ENCODE results near the gene NAXD. TPM values are rescaled to one million over a fixed set of nuclear protein-coding genes. Genes with fewer than 3 reads are reported as not detected.
"Not testable (repeated sequence)": the region's sequence is repeated elsewhere in the genome, so short reads cannot be mapped to it uniquely, and the experiment has no call there.

The NAXD gene
- total and polyA plus RNA-seq, 10 donors: 25.1 to 40.9 (median 34.1) TPM

- no peak overlapping the region for H3K4me3 ChIP-seq
- DNase-seq: no peak
- H3K27me3 ChIP-seq (replicated peaks in 1 of 7): no peaks in the 10 kb centered on the region
- no peaks in the 10 kb centered on the region for H3K9me3 ChIP-seq
- 84 to 94% (median 89%) methylated on average over 9 of the region's 9 CpGs for WGBS, 5 donors
- peaks cover 0 to 76% (median 24%) of the 10 kb centered on the region in 6 donors for H3K36me3 ChIP-seq
- TF ChIP-seq POLR2A (IDR thresholded peaks at IDR 0.05) (no peak), POLR2AphosphoS5 (IDR thresholded peaks at IDR 0.05) (no peak), CTCF (IDR thresholded peaks at IDR 0.05 in 8 of 11, conservative IDR thresholded peaks at IDR 0.05 in 3 of 11) (no peak)
- intact Hi-C loops (cut with DNase I; ENCODE audit: low total_unique reads): no loop called here
- H3K4me1 ChIP-seq: peaks cover 6 to 36% (median 27%) of the 10 kb centered on the region in 6 donors
- H3K27ac ChIP-seq: no peak overlapping the region
These were observed 53.7 kb downstream of the NAXD start for GRCh38 chr13:110669036-110669435.

- Histone ChIP-seq H3K36me3 (peaks cover 0 to 68% (median 24%) of the 10 kb centered on the region in 6 donors), H3K4me1 (peaks cover 6 to 29% (median 19%) of the 10 kb centered on the region in 6 donors)
- H3K27ac ChIP-seq; intact Hi-C loops (cut with DNase I; ENCODE audit: low total_unique reads); H3K27me3 ChIP-seq (replicated peaks in 1 of 7); H3K4me3 ChIP-seq; H3K9me3 ChIP-seq: not testable (repeated sequence)
- DNase-seq: peak; percentile 70
- WGBS, 5 donors: 95 to 99% (median 97%) methylated on average over 10 to 11 of the region's 11 CpGs
These were observed 54.5 kb downstream of the NAXD start for GRCh38 chr13:110669814-110670213.

GRCh38 chr13:110676595-110677587, 61.5 kb downstream of the NAXD start:
- H3K27ac ChIP-seq: peak overlapping the region in 7 of 8 donors; percentile 41 to 88 (median 77)

More at GRCh38 chr13:110676595-110677587, 61.5 kb downstream of the NAXD start:
- peak overlapping the region in 3 of 8 donors; percentile 4 to 50 (median 14) for H3K4me3 ChIP-seq
- peaks cover 0 to 60% (median 34%) of the 10 kb centered on the region in 6 donors for H3K36me3 ChIP-seq
- WGBS, 5 donors: 69 to 77% (median 71%) methylated on average over 15 to 27 of the region's 28 CpGs
- H3K27me3 ChIP-seq (replicated peaks in 1 of 7): no peaks in the 10 kb centered on the region
- peak; percentile 86 for DNase-seq
- peaks cover 0 to 35% (median 14%) of the 10 kb centered on the region in 6 donors for H3K4me1 ChIP-seq
- no peaks in the 10 kb centered on the region for H3K9me3 ChIP-seq
- intact Hi-C loops (cut with DNase I; ENCODE audit: low total_unique reads): no loop called here
- peak in 1 of 11 experiments; percentile 33 for TF ChIP-seq CTCF (IDR thresholded peaks at IDR 0.05 in 8 of 11, conservative IDR thresholded peaks at IDR 0.05 in 3 of 11)
- no peak for TF ChIP-seq POLR2A (IDR thresholded peaks at IDR 0.05)
- peak; percentile 33 to 62 (median 39) for TF ChIP-seq POLR2AphosphoS5 (IDR thresholded peaks at IDR 0.05)

Measured in spleen (tissue), 11 donors.